HUES48 (cell line): ENCODE measurements around the gene ATF7.
A peak's percentile ranks its signal among the peaks of the same experiment; 100 is the strongest.

Experiments
- H3K27ac ChIP-seq: one replicate; pipeline ENCODE4 v1.7.0; 2013; ENCODE audit warnings: low read depth, low read length, inconsistent platforms
- H3K27me3 ChIP-seq: 2 replicates; pipeline ENCODE4 v1.6.1; 2013; ENCODE audit warnings: mild to moderate bottlenecking, low read length; ENCODE audit not compliant: control insufficient read depth, insufficient read depth
- H3K36me3 ChIP-seq: 2 replicates; pipeline ENCODE4 v1.6.1; 2013; ENCODE audit warnings: low read length; ENCODE audit not compliant: control insufficient read depth, insufficient read depth
- H3K4me1 ChIP-seq: 2 replicates; pipeline ENCODE4 v1.6.1; 2013; ENCODE audit warnings: mild to moderate bottlenecking, low read length; ENCODE audit not compliant: control insufficient read depth, insufficient read depth
- H3K4me3 ChIP-seq: 2 replicates; pipeline ENCODE4 v1.5.1; 2013; ENCODE audit warnings: mild to moderate bottlenecking, low read depth, low read length
- H3K9ac ChIP-seq: 2 replicates; pipeline ENCODE4 v1.6.1; 2013; ENCODE audit warnings: mild to moderate bottlenecking, low read depth, low read length, moderate library complexity
- H3K9me3 ChIP-seq: 2 replicates; pipeline ENCODE4 v1.6.1; 2013; ENCODE audit warnings: low read length; ENCODE audit not compliant: control insufficient read depth, insufficient read depth

Gene ATF7

GRCh38 chr12:53626702-53627169 is 554 bp upstream of the ATF7 start:
- Histone ChIP-seq H3K36me3 (no peaks in the 10 kb centered on the region), H3K9ac (peak overlapping the region; percentile 97)

GRCh38 chr12:53625373-53625945 is 723 bp downstream of the ATF7 start:
- Histone ChIP-seq H3K9ac (no peak overlapping the region), H3K4me3 (peak overlapping the region; percentile 81), H3K4me1 (peaks cover 20% of the 10 kb centered on the region), H3K9me3 (no peaks in the 10 kb centered on the region), H3K27ac (peak overlapping the region; percentile 98), H3K27me3 (no peaks in the 10 kb centered on the region), H3K36me3 (no peaks in the 10 kb centered on the region)

More at GRCh38 chr12:53626702-53627169, 554 bp upstream of the ATF7 start:
- H3K4me3 ChIP-seq, result peak overlapping the region; percentile 81
- H3K27ac ChIP-seq, result peak overlapping the region; percentile 98
- no peaks in the 10 kb centered on the region for H3K27me3 ChIP-seq
- H3K4me1 ChIP-seq, result peaks cover 20% of the 10 kb centered on the region
- no peaks in the 10 kb centered on the region for H3K9me3 ChIP-seq

- Histone ChIP-seq H3K9me3 (no peaks in the 10 kb centered on the region), H3K27ac (no peak overlapping the region), H3K4me3 (peak overlapping the region; percentile 81), H3K36me3 (no peaks in the 10 kb centered on the region), H3K4me1 (peaks cover 20% of the 10 kb centered on the region), H3K27me3 (no peaks in the 10 kb centered on the region), H3K9ac (no peak overlapping the region)
These were observed 1.2 kb downstream of the ATF7 start for GRCh38 chr12:53624956-53625355.

- Histone ChIP-seq H3K27ac (no peak overlapping the region), H3K9ac (no peak overlapping the region), H3K4me1 (peaks cover 20% of the 10 kb centered on the region), H3K27me3 (no peaks in the 10 kb centered on the region), H3K4me3 (no peak overlapping the region; the same call in 1 of the 2 replicates), H3K36me3 (no peaks in the 10 kb centered on the region), H3K9me3 (no peaks in the 10 kb centered on the region)
These were observed 1.7 kb downstream of the ATF7 start for GRCh38 chr12:53624458-53624857.

GRCh38 chr12:53623548-53624385 is 2.4 kb downstream of the ATF7 start:
- H3K27ac ChIP-seq, result no peak overlapping the region
- H3K9me3 ChIP-seq, result no peaks in the 10 kb centered on the region
- H3K27me3 ChIP-seq, result no peaks in the 10 kb centered on the region
- H3K36me3 ChIP-seq, result no peaks in the 10 kb centered on the region
- H3K9ac ChIP-seq, result no peak overlapping the region
- H3K4me1 ChIP-seq, result peaks cover 20% of the 10 kb centered on the region
- no peak overlapping the region for H3K4me3 ChIP-seq

GRCh38 chr12:53622724-53623123 is 3.5 kb downstream of the ATF7 start:
- Histone ChIP-seq H3K9me3 (no peaks in the 10 kb centered on the region), H3K27me3 (no peaks in the 10 kb centered on the region), H3K27ac (no peak overlapping the region), H3K4me1 (peaks cover 20% of the 10 kb centered on the region), H3K9ac (no peak overlapping the region), H3K36me3 (no peaks in the 10 kb centered on the region), H3K4me3 (no peak overlapping the region)

GRCh38 chr12:53618275-53618674 is 7.9 kb downstream of the ATF7 start:
- Histone ChIP-seq H3K27me3 (no peaks in the 10 kb centered on the region), H3K36me3 (no peaks in the 10 kb centered on the region), H3K4me1 (no peaks in the 10 kb centered on the region), H3K4me3 (no peak overlapping the region), H3K9me3 (no peaks in the 10 kb centered on the region), H3K9ac (no peak overlapping the region), H3K27ac (no peak overlapping the region)

- Histone ChIP-seq H3K36me3 (no peaks in the 10 kb centered on the region), H3K27ac (no peak overlapping the region), H3K9me3 (no peaks in the 10 kb centered on the region), H3K4me1 (no peaks in the 10 kb centered on the region), H3K27me3 (no peaks in the 10 kb centered on the region), H3K9ac (no peak overlapping the region), H3K4me3 (no peak overlapping the region)
These were observed 8.5 kb downstream of the ATF7 start for GRCh38 chr12:53617700-53618099.

GRCh38 chr12:53616950-53617349 is 9.2 kb downstream of the ATF7 start:
- Histone ChIP-seq H3K9me3 (no peaks in the 10 kb centered on the region), H3K9ac (no peak overlapping the region), H3K4me1 (no peaks in the 10 kb centered on the region), H3K4me3 (no peak overlapping the region), H3K27ac (no peak overlapping the region), H3K36me3 (no peaks in the 10 kb centered on the region), H3K27me3 (no peaks in the 10 kb centered on the region)

GRCh38 chr12:53613821-53614220 is 12.4 kb downstream of the ATF7 start:
- H3K4me3 ChIP-seq, result no peak overlapping the region
- H3K4me1 ChIP-seq, result no peaks in the 10 kb centered on the region
- H3K27me3 ChIP-seq, result no peaks in the 10 kb centered on the region
- H3K36me3 ChIP-seq, result no peaks in the 10 kb centered on the region
- H3K9ac ChIP-seq, result no peak overlapping the region
- no peak overlapping the region for H3K27ac ChIP-seq
- H3K9me3 ChIP-seq, result no peaks in the 10 kb centered on the region

GRCh38 chr12:53612978-53613377 is 13.2 kb downstream of the ATF7 start:
- H3K27ac ChIP-seq, result no peak overlapping the region
- no peak overlapping the region for H3K4me3 ChIP-seq
- no peaks in the 10 kb centered on the region for H3K36me3 ChIP-seq
- H3K9ac ChIP-seq, result no peak overlapping the region
- no peaks in the 10 kb centered on the region for H3K9me3 ChIP-seq
- no peaks in the 10 kb centered on the region for H3K27me3 ChIP-seq
- H3K4me1 ChIP-seq, result no peaks in the 10 kb centered on the region
